CD8-positive, alpha-beta memory T cell (primary cell): ENCODE results near the gene ZNF99. TPM values are rescaled to one million over a fixed set of nuclear protein-coding genes. Genes with fewer than 3 reads are reported as not detected.

Experiments
- polyA plus RNA-seq: library from polyadenylated mRNA; unstranded; fragments of 300-500 nt; fragmentation: Illumina TruSeq; gene quantifications from one replicate; pipeline ENCODE4 v1.2.3, GENCODE V29; 2021
- total RNA-seq, 2 experiments: library from RNA; stranded (reverse); gene quantifications; one replicate each; pipeline ENCODE4 v1.2.3, GENCODE V29; 2021

Gene ZNF99
- total and polyA plus RNA-seq, 3 experiments from 2014 or later = not detected

Other genes with a start within 250 kb of the ZNF99 start
- 1 to 10 TPM; 1.5 TPM for gene ZNF492, start 149.8 kb downstream of the ZNF99 start, total RNA-seq
- gene ZNF492, start 149.8 kb downstream of the ZNF99 start, polyA plus RNA-seq = 0.38 TPM
- not detected for gene ZNF723, start 48.1 kb upstream of the ZNF99 start, total RNA-seq
- not detected for gene ZNF723, start 48.1 kb upstream of the ZNF99 start, polyA plus RNA-seq
- not detected for gene ZNF728, start 219.0 kb upstream of the ZNF99 start, total RNA-seq
- not detected for gene ZNF728, start 219.0 kb upstream of the ZNF99 start, polyA plus RNA-seq